CD14-positive monocyte (primary cell): ENCODE measurements around the gene ARL13A. TPM values are rescaled to one million over a fixed set of nuclear protein-coding genes. Genes with fewer than 3 reads are reported as not detected.
A peak's percentile ranks its signal among the peaks of the same experiment; 100 is the strongest.

Experiments
- DNase-seq, 3 donors: peaks; one replicate each; pipeline ENCODE4 v3.0.0-alpha.2; 2011 to 2022
- H2AFZ ChIP-seq: 2 replicates; pipeline ENCODE4 v1.6.0; 2012; ENCODE audit warnings: mild to moderate bottlenecking, low read depth, low read length, inconsistent platforms; ENCODE audit not compliant: insufficient read depth, poor library complexity, severe bottlenecking
- H3K27ac ChIP-seq, 2 donors: 1 replicate in 1 of 2; 2 replicates in 1 of 2; pipeline ENCODE4 v1.5.1; 2012 to 2013; ENCODE audit warnings: low read length in 2 of 2, control low read depth in 1 of 2, inconsistent platforms in 1 of 2, low read depth in 1 of 2, mild to moderate bottlenecking in 1 of 2
- H3K27me3 ChIP-seq, 2 donors: one replicate each; pipeline versions ENCODE4 v1.6.0 to v1.6.1; 2011 to 2013; ENCODE audit warnings: low read length in 2 of 2; ENCODE audit not compliant: control insufficient read depth in 2 of 2, insufficient read depth in 2 of 2
- H3K36me3 ChIP-seq, 2 donors: replicated peaks in 1 of 2; 1 replicate in 1 of 2; 2 replicates in 1 of 2; pipeline versions ENCODE4 v1.5.1 to v1.6.1; 2012 to 2013; ENCODE audit warnings: low read length in 2 of 2, control low read depth in 1 of 2, inconsistent platforms in 1 of 2, mild to moderate bottlenecking in 1 of 2; ENCODE audit not compliant: insufficient read depth in 2 of 2, control insufficient read depth in 1 of 2
- H3K4me1 ChIP-seq, 2 donors: 1 replicate in 1 of 2; 2 replicates in 1 of 2; pipeline versions ENCODE4 v1.5.1 to v1.6.1; 2012 to 2013; ENCODE audit warnings: low read length in 2 of 2, control low read depth in 1 of 2, inconsistent platforms in 1 of 2, mild to moderate bottlenecking in 1 of 2, moderate library complexity in 1 of 2; ENCODE audit not compliant: insufficient read depth in 2 of 2, control insufficient read depth in 1 of 2
- H3K4me2 ChIP-seq: replicated peaks from 2 replicates; pipeline ENCODE3; 2012; ENCODE audit warnings: low read length, moderate library complexity, mild to moderate bottlenecking; ENCODE audit not compliant: poor library complexity, severe bottlenecking; ENCODE audit errors: extremely low read depth
- H3K4me3 ChIP-seq, 3 experiments: fragments of 200-600 bp in 1 of 3; sonication (generic) in 1 of 3; replicated peaks in 1 of 3; 1 replicate in 2 of 3; 2 replicates in 1 of 3; pipeline ENCODE4 v1.5.1; 2011 to 2013; ENCODE audit warnings: low read length in 3 of 3, mild to moderate bottlenecking in 3 of 3, control low read depth in 2 of 3, low read depth in 2 of 3, inconsistent platforms in 1 of 3, moderate library complexity in 1 of 3
- H3K79me2 ChIP-seq: 2 replicates; pipeline ENCODE4 v1.6.0; 2012; ENCODE audit warnings: mild to moderate bottlenecking, control low read depth, inconsistent platforms, low read length, moderate library complexity; ENCODE audit not compliant: insufficient read depth
- H3K9ac ChIP-seq: 2 replicates; pipeline ENCODE4 v1.6.0; 2017; ENCODE audit warnings: low read length, mild to moderate bottlenecking; ENCODE audit not compliant: insufficient read depth, poor library complexity, severe bottlenecking
- H3K9me3 ChIP-seq, 2 donors: replicated peaks in 1 of 2; 1 replicate in 1 of 2; 2 replicates in 1 of 2; pipeline versions ENCODE4 v1.5.1 to v1.6.1; 2012 to 2013; ENCODE audit warnings: low read length in 2 of 2, control low read depth in 1 of 2; ENCODE audit not compliant: control insufficient read depth in 1 of 2, insufficient read depth in 1 of 2
- H4K20me1 ChIP-seq: 2 replicates; pipeline ENCODE4 v1.6.0; 2012; ENCODE audit warnings: mild to moderate bottlenecking, low read length, control low read depth, moderate library complexity; ENCODE audit not compliant: insufficient read depth
- H3K27ac Mint-ChIP-seq, 7 donors: one replicate each; pipeline ENCODE4 v1.8.0; 2020; ENCODE audit warnings: mild to moderate bottlenecking in 7 of 7, mixed read lengths in 7 of 7, moderate library complexity in 6 of 7, inconsistent platforms in 2 of 7
- H3K27me3 Mint-ChIP-seq, 3 donors: one replicate each; pipeline ENCODE4 v1.8.0; 2021 to 2022; ENCODE audit warnings: low read depth in 3 of 3, mild to moderate bottlenecking in 3 of 3, mixed read lengths in 3 of 3, moderate library complexity in 3 of 3, inconsistent platforms in 1 of 3
- H3K36me3 Mint-ChIP-seq, 2 donors: one replicate each; pipeline ENCODE4 v1.8.0; 2020; ENCODE audit warnings: mixed read lengths in 2 of 2, inconsistent platforms in 1 of 2, mild to moderate bottlenecking in 1 of 2
- H3K4me1 Mint-ChIP-seq: one replicate; pipeline ENCODE4 v1.8.0; 2020; ENCODE audit warnings: mild to moderate bottlenecking, mixed read lengths
- H3K4me3 Mint-ChIP-seq, 2 donors: one replicate each; pipeline ENCODE4 v1.8.0; 2020; ENCODE audit warnings: mild to moderate bottlenecking in 2 of 2, mixed read lengths in 2 of 2, moderate library complexity in 1 of 2
- H3K9me3 Mint-ChIP-seq, 7 donors: one replicate each; pipeline ENCODE4 v1.8.0; 2020 to 2022; ENCODE audit warnings: mixed read lengths in 7 of 7, mild to moderate bottlenecking in 6 of 7, moderate library complexity in 6 of 7, inconsistent platforms in 2 of 7
- CTCF ChIP-seq: fragments of 200-600 bp; IDR thresholded peaks from one replicate; pipeline ENCODE4 v1.8.0; 2022; ENCODE audit warnings: antibody characterized with exemption, mild to moderate bottlenecking
- WGBS: methylation state at CpG from one replicate; pipeline ENCODE4 v1.1.5; 2013; ENCODE audit warnings: missing lambda C conversion rate; ENCODE audit not compliant: insufficient coverage; 5-methylcytosine and 5-hydroxymethylcytosine counted together
- intact Hi-C, 2 donors: fragments of 100-400 bp; cut with micrococcal nuclease; formaldehyde crosslinking; loops; one replicate each; pipeline versions ENCODE4 v1.15.0 to v1.15.1; 2023
- polyA plus RNA-seq, 3 donors: library from polyadenylated mRNA; depleted of rRNA in 1 of 3; unstranded in 2 of 3; stranded (reverse) in 1 of 3; fragments of 300-500 nt in 2 of 3; fragments of >200 nt in 1 of 3; fragmentation: Illumina TruSeq in 2 of 3; gene quantifications; 1 replicate in 2 of 3; 2 replicates in 1 of 3; pipeline ENCODE4 v1.2.3, GENCODE V29; 2012 to 2021

Gene ARL13A
- polyA plus RNA-seq, 3 donors, result not detected

DNA sequence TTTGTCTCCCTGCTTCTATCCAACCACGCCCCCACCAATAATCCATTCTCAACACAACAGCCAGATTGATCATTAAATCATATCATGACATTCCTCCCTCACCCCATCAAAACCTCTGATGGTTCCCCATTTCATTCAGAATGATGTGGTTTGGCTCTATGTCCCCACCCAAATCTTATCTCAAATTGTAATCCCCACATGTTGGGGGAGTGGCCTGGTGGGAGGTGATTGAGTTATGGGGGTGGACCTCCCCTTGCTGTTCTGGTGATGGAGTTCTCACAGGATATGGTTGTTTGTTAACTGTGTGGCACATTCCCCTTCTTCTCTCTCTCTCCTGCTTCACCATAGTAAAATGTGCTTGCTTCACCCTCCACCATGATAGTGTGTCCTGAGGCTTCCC lies 59.1 kb downstream of the ARL13A start:
- peaks cover 42 to 63% of the 10 kb centered on the region in 2 donors for H3K36me3 Mint-ChIP-seq

DNA sequence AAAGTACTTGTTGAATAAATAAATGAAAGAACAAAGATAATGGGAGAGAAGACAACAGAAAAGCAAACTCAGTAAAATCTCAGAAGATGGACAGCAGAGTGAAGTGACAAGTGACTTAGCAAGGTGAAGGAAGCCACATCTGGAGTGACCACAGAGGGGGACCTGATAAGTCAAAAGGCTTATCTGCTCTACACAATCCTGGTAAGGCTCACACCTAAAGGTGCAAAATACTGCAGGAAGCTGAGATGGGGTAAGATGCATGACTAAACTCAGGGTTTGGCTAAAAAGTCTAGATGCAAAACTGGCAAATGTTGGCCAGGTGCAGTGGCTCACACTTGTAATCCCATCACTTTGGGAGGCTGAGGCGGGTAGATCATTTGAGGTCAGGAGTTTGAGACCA lies 60.2 kb downstream of the ARL13A start:
- H3K4me1 Mint-ChIP-seq, result no peaks in the 10 kb centered on the region
- no peak overlapping the region for H3K4me2 ChIP-seq
- no CpG with 5 or more reads among the region's 1 CpG for WGBS
- H3K9ac ChIP-seq, result no peak overlapping the region
- H3K4me3 ChIP-seq, result no peak overlapping the region
- no peak overlapping the region for H3K27ac Mint-ChIP-seq
- no peaks in the 10 kb centered on the region for H3K79me2 ChIP-seq
- H4K20me1 ChIP-seq, result no peaks in the 10 kb centered on the region
- H3K4me1 ChIP-seq, result no peaks in the 10 kb centered on the region
- peaks cover 29 to 68% of the 10 kb centered on the region in 2 donors for H3K36me3 ChIP-seq
- no peak for DNase-seq
- H3K4me3 Mint-ChIP-seq, result no peak overlapping the region
- peaks cover 42 to 69% of the 10 kb centered on the region in 2 donors for H3K36me3 Mint-ChIP-seq
- H3K27me3 Mint-ChIP-seq, result peaks cover 0 to 6% (median 0%) of the 10 kb centered on the region in 3 donors
- H3K27ac ChIP-seq, result no peak overlapping the region
- no peaks in the 10 kb centered on the region for H3K9me3 ChIP-seq
- H3K9me3 Mint-ChIP-seq, result peaks cover 0 to 3% (median 0%) of the 10 kb centered on the region in 7 donors
- no peak overlapping the region for H2AFZ ChIP-seq
- TF ChIP-seq CTCF, result no peak
- intact Hi-C loops, result no loop called here
- H3K27me3 ChIP-seq, result no peaks in the 10 kb centered on the region

More for the DNA sequence above, 59.1 kb downstream of the ARL13A start:
- Histone ChIP-seq H3K27me3 (no peaks in the 10 kb centered on the region), H3K9ac (no peak overlapping the region), H3K79me2 (no peaks in the 10 kb centered on the region), H4K20me1 (no peaks in the 10 kb centered on the region), H2AFZ (no peak overlapping the region), H3K36me3 (peaks cover 29 to 69% of the 10 kb centered on the region in 2 donors), H3K4me2 (no peak overlapping the region), H3K27ac (no peak overlapping the region), H3K9me3 (no peaks in the 10 kb centered on the region), H3K4me1 (no peaks in the 10 kb centered on the region), H3K4me3 (no peak overlapping the region)
- DNase-seq, result no peak
- H3K27me3 Mint-ChIP-seq, result peaks cover 0 to 6% (median 0%) of the 10 kb centered on the region in 3 donors
- H3K4me1 Mint-ChIP-seq, result no peaks in the 10 kb centered on the region
- peaks cover 0 to 3% (median 0%) of the 10 kb centered on the region in 7 donors for H3K9me3 Mint-ChIP-seq
- no peak for TF ChIP-seq CTCF
- H3K27ac Mint-ChIP-seq, result peak overlapping the region in 1 of 7 donors; percentile 0
- H3K4me3 Mint-ChIP-seq, result no peak overlapping the region
- intact Hi-C loops, result no loop called here
- 86% methylated on average over 1 of the region's 1 CpG for WGBS
